Measurements from ENCODE around the gene APOL3.

DNA sequence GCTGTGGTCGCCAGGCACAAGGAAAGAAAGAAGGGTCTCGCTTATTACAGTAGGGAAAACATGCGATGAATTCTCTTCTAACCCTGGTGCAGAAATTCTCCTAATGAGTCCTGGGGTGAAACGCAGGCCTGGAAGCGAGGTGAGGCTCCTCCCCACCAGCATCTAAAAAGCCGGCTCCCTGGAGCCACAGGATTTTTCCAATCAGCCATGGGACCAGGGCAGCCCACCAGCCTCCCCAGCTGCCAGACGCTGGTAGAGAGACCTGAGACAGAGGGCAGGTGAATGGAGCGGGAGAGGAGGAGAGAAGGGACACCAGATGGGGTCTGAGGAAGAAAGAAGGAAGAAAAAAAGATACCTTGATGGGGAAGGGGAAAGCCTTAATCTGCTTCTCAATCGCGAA lies 28.6 kb downstream of the APOL3 start:
- TF ChIP-seq, protein P1, sequence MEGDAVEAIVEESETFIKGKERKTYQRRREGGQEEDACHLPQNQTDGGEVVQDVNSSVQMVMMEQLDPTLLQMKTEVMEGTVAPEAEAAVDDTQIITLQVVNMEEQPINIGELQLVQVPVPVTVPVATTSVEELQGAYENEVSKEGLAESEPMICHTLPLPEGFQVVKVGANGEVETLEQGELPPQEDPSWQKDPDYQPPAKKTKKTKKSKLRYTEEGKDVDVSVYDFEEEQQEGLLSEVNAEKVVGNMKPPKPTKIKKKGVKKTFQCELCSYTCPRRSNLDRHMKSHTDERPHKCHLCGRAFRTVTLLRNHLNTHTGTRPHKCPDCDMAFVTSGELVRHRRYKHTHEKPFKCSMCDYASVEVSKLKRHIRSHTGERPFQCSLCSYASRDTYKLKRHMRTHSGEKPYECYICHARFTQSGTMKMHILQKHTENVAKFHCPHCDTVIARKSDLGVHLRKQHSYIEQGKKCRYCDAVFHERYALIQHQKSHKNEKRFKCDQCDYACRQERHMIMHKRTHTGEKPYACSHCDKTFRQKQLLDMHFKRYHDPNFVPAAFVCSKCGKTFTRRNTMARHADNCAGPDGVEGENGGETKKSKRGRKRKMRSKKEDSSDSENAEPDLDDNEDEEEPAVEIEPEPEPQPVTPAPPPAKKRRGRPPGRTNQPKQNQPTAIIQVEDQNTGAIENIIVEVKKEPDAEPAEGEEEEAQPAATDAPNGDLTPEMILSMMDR (CRISPR knock-in tag; IDR thresholded peaks at IDR 0.05), result no peak
- TF ChIP-seq ZNF564 (CRISPR knock-in tag; IDR thresholded peaks at IDR 0.05) (no peak), ETV6 (CRISPR knock-in tag; conservative IDR thresholded peaks at IDR 0.05) (no peak), ZNF12 (CRISPR knock-in tag; IDR thresholded peaks at IDR 0.05) (no peak), YEATS4 (CRISPR knock-in tag; IDR thresholded peaks at IDR 0.05; ENCODE audit: borderline replicate concordance) (no peak), ESRRA (CRISPR knock-in tag; IDR thresholded peaks at IDR 0.05; ENCODE audit: low read depth) (no peak), ZNF768 (CRISPR knock-in tag; IDR thresholded peaks at IDR 0.05) (no peak), ASH2L (IDR thresholded peaks at IDR 0.05; ENCODE audit: insufficient read length, low read depth, low read length) (no peak), RAD21 (CRISPR knock-in tag; IDR thresholded peaks at IDR 0.05) (no peak), MYC (CRISPR knock-in tag; IDR thresholded peaks at IDR 0.05; ENCODE audit: borderline replicate concordance) (no peak), EP300 (IDR thresholded peaks at IDR 0.05; ENCODE audit: low read depth in 2 of 2, low read length in 2 of 2) (no peak), EP300 (CRISPR knock-in tag; IDR thresholded peaks at IDR 0.05; ENCODE audit: borderline replicate concordance) (no peak)
- TF ChIP-seq, protein P2, sequence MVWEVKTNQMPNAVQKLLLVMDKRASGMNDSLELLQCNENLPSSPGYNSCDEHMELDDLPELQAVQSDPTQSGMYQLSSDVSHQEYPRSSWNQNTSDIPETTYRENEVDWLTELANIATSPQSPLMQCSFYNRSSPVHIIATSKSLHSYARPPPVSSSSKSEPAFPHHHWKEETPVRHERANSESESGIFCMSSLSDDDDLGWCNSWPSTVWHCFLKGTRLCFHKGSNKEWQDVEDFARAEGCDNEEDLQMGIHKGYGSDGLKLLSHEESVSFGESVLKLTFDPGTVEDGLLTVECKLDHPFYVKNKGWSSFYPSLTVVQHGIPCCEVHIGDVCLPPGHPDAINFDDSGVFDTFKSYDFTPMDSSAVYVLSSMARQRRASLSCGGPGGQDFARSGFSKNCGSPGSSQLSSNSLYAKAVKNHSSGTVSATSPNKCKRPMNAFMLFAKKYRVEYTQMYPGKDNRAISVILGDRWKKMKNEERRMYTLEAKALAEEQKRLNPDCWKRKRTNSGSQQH (CRISPR knock-in tag; IDR thresholded peaks at IDR 0.05; ENCODE audit: low read depth), result no peak

Measured in HepG2 (cell line).